Astrocyte (in vitro differentiated cells and primary cell): ENCODE data around the gene UBFD1.

Experiments
- EZH2 ChIP-seq: IDR thresholded peaks from 2 replicates; pipeline ENCODE4 v1.6.1; 2012; ENCODE audit warnings: mild to moderate bottlenecking, low read length, inconsistent platforms; ENCODE audit not compliant: insufficient read depth
- TF ChIP-seq, protein P1 (sequence below): IDR thresholded peaks from 2 replicates; pipeline ENCODE4 v1.5.1; 2011; ENCODE audit warnings: low read depth, mild to moderate bottlenecking, inconsistent platforms, low read length, moderate library complexity; ENCODE audit not compliant: insufficient read depth

DNA sequence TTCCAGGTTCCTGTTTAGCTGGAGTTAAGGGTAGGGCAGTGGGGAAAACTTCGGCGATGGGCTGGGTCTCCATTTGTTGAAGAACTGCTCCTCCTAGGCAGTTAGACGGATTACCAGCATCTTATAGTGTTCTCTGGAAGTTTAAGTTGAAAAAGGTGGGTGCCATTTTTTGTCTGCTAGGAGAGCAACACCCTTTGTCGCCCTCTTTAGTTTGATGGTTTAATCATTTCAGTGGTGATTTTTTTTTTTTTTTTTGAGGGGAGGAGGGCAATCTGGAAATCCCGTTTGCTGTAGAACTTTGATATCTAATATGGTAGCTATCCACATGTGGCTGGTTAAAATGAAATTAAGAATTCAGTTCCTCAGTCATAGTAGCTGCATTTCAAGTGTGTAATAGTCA is 4.1 kb downstream of the UBFD1 start:
- TF ChIP-seq, protein P1, sequence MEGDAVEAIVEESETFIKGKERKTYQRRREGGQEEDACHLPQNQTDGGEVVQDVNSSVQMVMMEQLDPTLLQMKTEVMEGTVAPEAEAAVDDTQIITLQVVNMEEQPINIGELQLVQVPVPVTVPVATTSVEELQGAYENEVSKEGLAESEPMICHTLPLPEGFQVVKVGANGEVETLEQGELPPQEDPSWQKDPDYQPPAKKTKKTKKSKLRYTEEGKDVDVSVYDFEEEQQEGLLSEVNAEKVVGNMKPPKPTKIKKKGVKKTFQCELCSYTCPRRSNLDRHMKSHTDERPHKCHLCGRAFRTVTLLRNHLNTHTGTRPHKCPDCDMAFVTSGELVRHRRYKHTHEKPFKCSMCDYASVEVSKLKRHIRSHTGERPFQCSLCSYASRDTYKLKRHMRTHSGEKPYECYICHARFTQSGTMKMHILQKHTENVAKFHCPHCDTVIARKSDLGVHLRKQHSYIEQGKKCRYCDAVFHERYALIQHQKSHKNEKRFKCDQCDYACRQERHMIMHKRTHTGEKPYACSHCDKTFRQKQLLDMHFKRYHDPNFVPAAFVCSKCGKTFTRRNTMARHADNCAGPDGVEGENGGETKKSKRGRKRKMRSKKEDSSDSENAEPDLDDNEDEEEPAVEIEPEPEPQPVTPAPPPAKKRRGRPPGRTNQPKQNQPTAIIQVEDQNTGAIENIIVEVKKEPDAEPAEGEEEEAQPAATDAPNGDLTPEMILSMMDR, result no peak
- TF ChIP-seq EZH2, result no peak
